NCI-H69 (cell line): Measurements from ENCODE around the gene PTPN12.
"Not testable (repeated sequence)": the region's sequence is repeated elsewhere in the genome, so short reads cannot be mapped to it uniquely, and the experiment has no call there.

Source experiments
- DNase-seq: peaks from one replicate; lab custom pipeline; 2025; lab: John Stamatoyannopoulos, UW

Gene PTPN12

DNA sequence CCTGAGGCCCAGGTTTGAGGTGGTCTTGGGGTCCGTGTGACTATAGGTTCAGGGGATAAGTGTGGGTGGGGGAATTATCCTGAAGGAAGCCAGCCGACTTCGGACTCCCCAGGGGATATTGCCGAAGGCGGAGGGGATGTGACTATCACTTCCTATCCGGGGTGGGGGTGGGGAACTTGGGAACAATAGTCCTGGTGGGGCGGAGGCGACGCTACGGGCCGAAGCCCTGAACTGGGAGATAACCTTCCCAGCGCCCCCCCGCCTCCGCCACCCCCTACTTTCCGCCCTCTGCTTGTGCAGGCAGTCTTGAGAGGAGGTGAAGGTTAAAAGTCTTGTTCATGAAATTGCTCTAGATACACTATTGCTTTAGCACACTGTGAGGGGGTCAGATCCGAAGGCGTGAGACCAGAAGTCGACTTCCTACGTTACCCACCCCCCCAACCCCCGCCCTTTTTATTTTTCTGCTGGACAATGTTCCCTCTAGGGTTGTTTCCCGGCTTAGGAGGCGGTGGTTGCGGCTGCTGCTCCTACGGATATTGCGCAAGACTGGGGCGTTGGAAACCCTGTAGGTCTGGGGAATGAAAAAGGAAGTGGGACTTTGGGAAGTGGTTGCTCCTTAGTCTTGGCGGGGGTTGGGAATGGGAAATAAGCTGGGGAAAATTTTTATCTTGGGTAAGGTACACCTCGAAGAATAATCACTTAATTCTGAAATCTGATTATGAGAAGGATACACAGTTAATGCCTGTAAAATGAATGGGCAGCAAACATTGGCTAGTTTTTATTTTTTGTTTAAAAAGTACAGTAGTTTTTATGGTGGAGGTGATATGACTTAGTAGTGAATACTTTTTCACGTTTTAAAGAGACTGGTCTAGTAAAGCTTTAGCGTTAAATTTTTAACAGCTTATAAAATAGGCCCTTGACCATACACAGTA lies 1.5 kb downstream of the PTPN12 start:
- peak; percentile 96 for DNase-seq

DNA sequence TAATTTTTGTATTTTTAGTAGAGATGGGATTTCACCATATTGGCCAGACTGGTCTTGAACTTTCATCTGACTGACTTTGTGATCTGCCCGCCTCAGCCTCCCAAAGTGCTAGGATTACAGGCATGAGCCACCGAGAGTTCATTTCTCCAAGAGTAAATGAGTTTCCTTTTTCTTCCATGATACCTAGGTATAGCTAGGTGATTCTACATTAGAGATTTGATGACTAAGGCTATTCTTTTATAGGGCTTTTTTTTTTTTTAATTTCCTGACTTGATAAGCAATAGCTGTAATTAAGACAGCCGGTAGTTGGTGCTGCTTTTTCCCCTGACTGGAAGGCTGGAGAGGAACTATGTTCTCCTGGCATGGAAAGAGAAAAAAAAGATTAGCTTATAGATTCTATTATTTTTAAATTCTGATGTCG lies 3.3 kb downstream of the PTPN12 start:
- no peak for DNase-seq

DNA sequence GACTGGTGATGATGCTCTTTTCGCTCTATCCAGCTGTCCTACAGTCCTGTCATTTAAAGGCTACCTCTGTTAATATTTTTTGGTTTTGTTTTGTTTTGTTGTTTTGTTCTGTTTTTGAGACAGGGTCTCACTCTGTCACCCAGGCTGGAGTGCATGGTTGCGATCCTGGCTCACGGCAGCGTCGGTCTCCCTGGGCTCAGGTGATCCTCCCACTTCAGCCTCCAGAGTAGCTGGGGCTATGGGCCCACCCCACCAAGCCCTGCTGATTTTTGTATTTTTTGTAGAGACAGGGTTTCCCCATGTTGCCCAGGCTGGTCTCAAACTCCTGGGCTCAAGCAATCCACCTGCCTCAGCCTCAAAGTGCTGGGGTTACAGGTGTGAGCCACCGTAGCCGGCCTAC lies 3.9 kb downstream of the PTPN12 start:
- DNase-seq = not testable (repeated sequence)

DNA sequence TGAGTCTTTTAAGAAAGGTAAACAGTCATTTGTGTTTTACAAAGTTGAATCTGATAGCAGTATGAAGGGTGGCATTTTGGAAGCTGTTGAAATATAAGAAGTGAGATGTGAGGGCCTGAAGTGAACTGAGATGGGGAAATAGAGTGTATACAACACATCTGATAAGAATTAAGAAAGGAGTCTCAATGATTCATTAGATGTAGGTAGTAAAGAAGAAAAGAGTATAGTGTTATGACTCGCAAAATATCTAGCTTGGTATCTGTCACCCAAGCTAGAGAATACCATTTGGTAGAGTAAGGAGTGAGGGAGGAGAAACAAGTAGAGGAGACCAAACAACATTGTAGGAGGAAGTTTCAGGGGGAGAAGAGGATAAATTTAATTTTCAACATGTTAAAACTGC lies 5.3 kb downstream of the PTPN12 start:
- DNase-seq = no peak

DNA sequence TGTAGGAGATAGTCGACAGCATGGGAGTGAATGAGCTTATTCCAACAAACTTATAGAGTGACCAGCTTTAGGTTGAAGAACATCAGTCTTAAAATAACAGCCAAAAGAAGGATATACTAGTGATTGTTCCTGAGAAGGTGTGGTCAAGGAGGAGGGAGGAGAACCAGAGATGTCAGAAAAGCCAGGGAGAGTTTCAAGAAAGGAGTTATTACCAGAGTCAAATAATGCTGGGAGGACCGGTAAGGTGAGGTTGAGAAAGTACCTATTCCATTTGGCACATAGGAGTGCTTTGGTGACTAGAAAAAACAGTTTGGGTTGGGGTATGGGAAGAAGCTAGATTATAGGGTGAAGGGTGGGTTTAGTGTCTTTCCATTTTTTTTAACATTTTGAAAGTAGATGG lies 5.8 kb downstream of the PTPN12 start:
- DNase-seq = no peak

DNA sequence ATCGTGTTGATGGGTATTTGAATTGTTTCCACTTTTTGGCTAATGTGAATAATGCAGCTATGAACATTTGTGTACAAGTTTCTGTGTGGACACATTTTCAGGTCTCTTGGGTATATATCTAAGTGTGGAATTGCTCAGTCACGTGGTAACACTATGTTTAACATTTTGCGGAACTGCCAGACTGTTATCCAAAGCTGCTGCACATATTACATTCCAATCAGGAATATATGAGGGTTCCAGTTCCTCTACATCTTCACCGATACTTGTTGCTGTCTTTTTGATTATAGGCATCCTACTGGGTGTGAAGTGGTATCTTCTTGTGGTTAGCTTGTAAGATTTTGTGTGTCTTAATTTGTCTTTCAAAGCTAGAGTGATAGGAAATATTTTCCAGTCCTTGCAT lies 6.8 kb downstream of the PTPN12 start:
- no peak for DNase-seq

DNA sequence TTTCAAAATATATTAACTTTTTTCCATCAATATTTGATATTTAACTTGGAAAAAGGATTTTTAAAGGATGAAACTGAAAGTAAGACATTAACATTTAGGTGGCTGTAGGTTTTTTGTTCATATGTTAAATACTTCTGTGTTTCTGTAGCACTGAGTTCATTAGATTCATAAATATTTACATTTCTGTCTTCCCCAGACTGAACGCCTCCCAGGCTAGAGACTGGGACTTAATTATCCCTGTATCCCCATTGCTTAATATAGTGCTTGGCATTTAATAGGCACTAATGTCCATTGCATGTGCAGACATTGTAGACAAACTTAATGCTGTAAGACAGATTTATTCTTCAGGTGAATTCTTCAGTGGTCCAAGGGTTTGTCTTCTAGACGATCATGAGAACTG lies 7.4 kb downstream of the PTPN12 start:
- DNase-seq = peak; percentile 46

DNA sequence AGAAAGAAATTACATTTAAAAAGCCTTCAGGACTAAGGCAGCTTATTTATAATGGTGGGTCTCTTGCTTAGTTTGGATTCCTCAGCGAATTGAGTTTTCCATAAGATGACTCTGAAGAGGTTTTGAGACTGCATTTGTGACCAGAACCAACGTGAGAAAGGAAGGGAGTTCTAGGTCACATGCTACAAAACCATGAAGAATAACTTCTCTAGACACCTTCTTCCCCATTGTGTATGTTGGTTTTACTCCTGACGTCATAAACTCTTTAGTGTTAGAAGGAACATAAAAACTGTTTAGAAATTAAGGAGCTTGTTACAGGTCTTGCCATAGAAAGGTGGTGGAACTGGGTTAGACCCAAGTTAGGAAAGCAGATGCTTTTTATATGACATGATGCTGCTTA lies 11.1 kb downstream of the PTPN12 start:
- no peak for DNase-seq

DNA sequence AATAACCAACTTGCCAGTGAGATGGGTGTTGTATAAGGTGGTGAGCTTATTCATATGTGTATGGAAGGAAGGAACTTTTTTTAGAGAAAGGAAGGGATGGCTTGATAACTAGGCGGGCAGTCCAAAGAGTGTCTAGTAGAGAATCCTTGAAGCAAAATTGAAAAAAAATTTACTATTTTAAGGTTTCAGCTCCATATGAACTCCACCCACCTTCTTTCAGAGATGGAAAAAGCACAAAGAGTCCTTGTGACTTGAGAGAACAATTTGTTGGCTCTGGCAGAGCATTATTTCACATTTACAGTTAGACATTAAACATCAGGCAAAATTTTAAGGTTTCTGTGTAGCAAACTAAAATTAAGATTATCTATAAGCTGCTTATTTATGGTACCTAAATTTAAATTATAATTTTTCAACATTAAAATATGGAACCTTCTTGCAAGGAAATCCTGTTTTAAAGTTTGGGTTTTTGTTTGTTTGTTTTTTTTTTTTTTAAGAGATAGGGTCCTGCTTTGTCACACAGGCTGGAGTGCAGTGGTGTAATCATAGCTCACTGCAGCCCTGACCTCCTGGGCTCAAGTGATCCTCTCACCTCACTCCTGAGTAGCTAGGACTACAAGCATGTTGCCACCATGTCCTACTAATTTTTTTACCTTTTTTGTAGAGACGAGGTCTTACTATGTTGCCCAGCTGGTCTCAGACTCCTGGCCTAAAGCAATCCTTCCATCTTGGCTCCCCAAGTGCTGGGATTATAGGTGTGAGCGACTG lies 12.2 kb downstream of the PTPN12 start:
- peak; percentile 81 for DNase-seq

DNA sequence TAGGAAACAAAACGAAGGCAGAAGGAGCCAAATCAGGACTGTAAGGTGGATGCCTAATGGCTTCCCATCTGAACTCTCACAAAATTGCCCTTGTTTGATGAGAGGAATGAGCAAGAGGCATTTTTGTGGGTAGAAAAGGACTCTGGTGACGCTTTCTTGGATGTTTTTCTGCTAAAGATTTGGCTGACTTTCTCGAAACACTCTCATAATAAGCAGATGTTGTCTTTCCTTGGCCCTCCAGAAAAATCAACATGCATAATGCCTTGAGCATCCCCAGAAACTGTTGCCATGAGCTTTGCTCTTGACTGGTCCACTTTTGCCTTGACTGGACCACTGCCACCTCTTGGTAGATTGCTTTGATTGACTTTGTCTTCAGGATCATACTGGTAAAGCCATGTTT lies 13.5 kb downstream of the PTPN12 start:
- no peak for DNase-seq

DNA sequence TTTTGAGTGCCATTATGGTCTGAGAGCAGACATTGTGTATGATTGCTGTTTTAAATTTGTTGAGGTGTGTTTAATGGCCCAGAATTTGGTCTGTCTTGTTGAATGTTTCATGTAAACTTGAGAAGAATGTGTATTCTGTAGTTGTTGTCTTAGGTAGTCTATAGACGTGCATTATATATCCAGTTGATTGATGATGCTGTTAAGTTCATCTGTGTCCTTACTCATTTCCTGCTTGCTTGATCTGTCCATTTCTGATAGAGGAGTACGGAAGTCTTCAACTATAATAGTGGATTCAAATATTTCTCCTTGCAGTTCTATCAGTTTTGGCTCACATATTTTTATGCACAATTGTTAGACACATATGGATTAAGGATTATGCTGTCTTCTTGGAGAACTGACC lies 16.0 kb downstream of the PTPN12 start:
- DNase-seq = no peak

DNA sequence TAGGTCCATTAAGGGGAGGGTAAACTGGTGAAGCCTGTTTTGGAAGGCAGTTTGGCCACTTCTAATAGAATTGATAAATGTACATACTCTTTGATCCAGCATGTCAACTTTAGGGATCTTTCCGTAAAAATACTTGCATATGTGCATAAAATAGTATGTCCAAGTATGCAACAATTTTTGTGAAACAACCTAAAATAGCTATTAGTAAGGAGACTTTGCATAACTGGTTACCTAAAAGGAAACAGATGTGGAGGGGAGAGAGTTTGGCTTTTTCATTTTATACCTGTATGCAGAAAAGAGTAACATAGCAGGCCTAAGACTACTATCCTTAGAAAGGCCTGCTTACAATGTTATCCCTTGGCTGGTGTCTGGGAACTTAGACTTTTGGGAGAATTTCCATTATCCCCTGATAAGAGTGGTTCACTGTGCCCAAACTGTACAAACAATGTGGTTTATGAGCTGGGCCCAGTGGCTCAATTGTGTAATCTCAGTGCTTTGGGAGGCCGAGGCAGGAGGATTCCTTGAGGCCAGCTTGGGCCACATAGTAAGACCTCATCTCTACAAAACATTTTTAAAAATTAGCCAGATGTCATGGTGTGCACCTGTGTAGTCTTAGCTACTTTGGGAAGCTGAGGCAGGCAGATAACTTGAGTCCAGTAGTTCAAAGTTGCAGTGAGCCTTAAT lies 21.3 kb downstream of the PTPN12 start:
- no peak for DNase-seq

DNA sequence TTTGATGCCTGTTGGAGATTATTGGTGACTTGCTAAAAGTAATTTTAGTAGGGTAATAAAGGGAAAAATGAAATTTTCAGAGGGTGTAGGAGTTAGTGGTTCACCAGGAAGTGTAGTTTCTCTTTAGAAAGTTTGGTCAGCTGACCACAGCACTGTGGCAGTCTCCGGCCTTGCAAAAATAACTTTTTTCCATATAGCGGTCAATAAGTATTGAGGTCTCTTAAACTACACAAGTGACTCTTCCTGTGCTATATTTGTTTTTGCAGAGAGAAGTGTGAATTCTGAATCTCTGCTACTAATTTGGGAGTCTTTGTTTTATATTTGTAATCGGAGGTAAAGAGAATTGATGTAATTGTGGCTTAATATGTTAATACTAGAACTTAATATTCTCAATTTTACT lies 24.3 kb downstream of the PTPN12 start:
- no peak for DNase-seq

DNA sequence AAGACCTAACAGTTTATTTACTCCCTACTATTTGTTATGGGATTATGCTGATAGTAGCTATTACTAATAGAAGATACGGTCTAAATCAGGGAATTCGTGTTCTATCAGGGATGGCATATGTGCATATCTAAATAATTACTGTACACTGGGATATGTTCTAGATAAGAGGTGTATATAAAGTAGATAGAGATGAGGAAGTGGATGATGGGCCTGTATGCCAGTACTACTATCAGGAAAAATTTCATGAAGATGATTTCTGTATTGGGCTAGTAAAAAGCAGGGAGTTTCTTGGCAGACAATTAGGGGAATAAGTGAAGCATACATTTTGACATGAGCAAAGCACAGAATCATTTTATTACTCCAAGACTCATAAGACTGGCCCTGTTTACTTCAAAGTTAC lies 26.2 kb downstream of the PTPN12 start:
- DNase-seq = no peak

DNA sequence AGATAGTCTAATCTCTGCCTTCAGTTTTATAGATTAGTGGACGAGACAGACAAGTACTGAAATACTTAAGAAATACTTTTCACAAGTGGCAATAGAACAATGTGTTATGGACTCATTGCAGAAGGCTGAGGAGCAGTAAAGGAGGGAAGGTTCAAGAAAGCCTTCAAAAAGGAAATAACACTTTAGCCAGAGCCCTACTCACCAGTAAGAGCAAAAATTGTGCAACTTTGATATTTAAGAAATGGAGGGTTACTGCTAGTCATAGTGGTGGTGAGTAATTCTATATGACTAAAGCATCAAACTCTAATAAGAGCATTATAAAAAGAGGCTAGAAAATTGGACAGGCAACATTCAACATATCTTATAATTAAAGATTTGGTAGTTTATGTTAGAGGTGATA lies 28.8 kb downstream of the PTPN12 start:
- no peak for DNase-seq

DNA sequence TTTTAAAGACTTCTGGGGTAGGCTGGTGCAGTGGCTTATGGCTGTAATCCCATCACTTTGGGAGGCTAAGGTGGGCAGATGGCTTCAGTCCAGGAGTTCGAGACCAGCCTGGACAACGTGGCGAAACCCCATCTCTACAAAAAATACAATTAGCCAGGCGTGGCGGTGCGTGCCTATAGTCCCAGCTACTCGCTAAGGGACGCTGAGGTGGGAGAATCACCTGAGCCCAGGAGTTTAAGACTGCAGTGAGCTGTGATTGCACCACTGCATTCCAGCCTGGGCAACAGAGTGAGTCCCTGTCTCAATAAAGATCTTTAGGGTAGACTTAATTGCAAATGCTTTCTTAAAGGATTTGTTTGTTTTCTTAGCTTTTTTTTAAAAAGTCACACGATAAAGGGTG lies 29.3 kb downstream of the PTPN12 start:
- DNase-seq = no peak

DNA sequence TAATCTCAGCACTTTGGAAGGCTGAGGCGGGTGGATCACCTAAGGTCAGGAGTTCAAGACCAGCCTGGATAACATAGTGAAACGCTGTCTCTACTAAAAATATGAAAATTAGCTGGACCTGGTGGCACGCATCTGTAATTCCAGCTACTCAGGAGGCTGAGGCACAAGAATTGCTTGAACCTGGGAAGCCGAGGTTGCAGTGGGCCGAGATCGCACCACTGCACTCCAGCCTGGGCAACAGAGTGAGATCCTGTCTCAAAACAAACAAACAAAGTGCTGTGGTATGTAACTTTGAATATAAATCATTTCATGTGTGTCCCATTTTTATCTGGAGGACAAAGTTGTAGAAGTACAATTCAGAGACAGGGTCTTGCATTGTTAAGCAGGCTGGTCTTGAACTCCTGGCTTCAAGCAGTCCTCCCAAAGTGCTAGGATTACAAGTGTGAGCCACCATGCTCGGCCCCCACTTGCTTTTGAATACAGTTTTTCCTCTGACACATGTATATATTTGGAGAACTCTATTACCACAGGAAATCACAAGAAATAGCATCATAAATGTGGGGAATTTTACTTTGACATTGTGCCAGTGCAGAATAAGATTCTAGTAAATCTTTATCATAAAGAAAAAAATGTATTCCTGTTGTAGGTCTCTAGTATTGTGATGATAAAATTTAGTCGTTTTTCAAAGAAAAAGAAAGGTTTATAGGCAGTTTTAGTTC lies 32.6 kb downstream of the PTPN12 start:
- DNase-seq = no peak

DNA sequence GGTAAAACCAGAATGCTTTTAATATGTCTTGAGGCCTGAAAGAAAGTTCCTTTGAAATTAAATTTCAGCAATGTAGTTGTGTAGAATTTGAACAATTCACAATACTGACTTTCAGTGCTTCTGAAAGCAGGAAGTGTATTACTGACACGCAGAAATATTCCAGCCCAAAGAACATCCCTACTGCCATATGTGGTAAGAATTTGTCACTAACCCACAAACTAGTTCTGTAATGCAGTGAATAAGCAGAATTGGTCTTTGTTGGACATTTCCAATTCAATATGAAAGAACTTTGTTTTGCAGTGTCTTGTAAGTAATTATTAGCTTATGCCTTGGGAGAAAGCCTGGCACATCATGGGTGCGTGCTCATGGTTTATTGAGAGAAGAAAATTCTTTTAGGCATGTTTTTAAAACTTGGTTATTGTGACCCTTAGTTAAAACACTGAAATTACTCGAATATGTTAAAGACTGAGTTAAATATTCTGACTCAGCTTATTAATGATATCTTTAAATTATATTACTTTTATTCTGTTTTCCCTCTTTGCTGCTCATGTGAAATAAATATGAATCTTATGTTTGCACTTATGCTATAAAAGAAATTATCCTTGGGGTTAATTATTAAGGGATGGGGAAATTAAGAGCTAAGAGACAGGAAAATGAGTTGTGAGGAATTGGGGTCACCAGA lies 33.4 kb downstream of the PTPN12 start:
- no peak for DNase-seq

DNA sequence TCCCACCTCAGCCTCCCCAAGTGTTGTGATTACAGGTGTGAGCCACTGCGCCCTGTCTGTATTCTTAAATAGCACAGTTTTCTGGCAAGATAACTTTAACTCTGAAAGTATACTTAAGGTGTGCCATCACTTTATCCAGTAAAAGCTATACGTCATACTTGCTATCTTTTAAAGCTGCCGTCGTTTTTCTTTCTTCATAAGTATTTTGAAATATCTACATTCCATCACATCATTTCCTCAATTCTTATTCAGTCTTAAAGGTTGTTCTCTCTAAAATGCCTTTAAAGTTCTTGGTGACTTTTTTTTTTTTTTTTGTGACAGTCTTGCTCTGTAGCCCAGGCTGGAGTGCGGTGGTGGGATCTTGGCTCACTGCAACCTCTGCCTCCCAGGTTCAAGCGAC lies 34.7 kb downstream of the PTPN12 start:
- DNase-seq = no peak

DNA sequence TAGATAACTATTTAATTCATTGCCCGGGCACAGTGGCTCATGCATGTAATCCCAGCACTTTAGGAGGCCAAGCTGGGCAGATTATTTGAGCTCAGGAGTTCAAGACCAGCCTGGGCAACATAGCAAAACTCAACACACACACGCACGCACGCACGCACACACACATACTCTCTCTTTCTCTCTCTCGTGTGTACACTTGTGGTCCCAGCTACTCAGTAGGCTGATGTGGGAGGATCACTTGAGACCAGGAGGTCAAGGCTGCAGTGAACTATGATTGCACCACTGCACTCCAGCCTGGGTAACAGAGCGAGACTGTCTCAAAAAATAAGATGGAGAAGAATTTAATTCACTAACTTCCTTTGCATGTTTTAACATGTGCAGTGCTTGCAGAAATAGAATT lies 38.1 kb downstream of the PTPN12 start:
- no peak for DNase-seq

DNA sequence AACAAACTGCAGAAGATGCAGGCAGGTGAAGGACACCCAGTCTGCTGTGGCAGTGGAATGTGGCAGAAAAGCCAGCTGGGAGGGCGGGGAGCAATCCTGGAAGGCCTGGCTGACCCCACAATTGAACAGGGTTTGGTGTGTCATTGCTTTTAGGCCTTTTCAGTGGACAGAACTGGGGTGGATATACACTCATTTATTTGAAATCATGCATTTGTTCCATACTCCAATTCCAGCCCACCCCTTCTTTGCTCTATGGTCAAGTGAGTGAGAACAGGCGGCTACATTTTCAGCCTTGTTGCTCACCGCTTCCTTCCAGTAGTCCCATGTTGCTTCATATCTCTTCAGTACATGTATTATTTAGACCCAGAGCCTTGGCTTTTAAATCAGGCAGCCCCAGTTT lies 39.8 kb downstream of the PTPN12 start:
- DNase-seq = no peak

DNA sequence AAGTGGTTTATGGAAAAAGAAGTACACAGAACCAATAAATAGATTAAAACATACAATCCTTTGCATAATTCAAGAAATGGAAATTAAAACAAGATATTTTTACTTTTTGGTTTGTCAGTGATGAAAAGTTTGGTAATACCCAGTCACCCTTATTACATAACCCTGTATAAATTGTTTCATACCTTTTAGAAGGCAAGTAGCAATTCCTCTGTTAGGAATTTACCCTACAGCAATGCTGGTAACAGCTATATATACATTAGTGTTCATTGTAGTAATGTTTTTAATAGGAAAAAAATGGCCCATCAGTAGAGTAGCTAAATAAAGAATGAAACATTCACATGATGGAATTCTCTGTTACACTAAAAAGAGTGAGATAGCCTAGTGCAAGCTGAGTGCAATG lies 42.7 kb downstream of the PTPN12 start:
- DNase-seq = no peak
